D341Med (cell line): ENCODE results near the gene ZNF213.
"Not testable (repeated sequence)": the region's sequence is repeated elsewhere in the genome, so short reads cannot be mapped to it uniquely, and the experiment has no call there.

Experiments used
- DNase-seq: peaks from one replicate; pipeline ENCODE4 v3.0.0; 2012; ENCODE audit warnings: low spot score

The ZNF213 gene

DNA sequence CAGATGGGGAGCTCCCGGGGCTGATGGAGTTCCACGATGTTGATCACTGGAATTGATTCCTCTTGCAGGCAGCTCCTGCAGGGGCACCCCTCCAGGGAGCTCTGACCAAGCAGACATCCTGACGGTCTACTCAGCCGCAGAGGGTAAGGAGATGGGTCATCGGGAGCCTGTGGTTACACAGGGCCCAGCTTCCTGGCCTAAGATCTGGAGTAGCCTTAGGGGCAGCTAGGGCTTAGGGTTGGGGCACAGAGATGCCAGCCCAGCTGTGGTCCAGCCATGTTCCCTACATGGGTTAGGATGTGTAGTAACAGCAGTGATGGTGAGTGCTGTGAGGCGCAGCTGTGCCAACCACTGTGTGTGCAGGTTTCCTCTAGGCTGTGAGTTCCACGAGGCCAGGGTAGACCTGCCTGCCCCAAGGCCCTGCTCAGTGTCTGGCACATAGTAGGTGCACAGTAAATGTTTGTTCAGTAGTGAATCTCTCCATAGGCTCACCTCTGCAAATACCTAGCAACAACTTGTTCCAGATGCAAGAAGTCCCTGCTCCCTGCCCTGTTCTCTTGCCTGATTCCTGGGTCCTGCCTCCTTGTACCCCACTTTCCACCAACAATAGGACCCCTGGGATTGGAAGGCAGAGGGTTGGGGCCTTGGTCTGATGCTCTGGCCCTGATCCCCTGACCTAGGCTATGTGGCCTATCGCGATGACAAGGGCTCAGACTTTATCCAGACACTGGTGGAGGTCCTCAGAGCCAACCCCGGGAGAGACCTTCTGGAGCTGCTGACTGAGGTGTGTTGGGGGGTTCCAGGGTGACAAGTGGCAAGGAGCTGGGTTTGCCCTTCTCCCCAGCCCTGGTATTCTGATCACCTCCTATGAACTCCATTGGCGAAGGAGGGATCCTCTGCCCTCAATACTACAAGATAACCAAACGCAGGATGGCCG is 13.7 kb downstream of the ZNF213 start:
- no peak for DNase-seq

DNA sequence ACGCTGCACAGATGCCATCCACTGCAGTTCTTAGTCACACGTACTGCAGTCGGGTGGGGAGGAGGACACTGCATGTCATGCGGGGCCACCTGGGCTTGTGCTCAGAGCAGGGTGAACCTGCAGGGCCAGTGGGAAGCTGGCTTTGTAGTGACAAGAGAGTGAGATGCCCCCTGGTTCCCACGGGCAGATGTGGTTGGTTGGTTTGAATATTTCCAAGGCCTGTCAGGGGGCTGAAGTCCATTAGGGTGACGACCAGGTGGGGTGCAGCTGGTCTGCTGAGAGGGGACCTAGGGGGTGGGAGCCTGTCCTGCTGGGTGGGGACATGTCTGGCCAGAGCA is 14.3 kb downstream of the ZNF213 start:
- no peak for DNase-seq

DNA sequence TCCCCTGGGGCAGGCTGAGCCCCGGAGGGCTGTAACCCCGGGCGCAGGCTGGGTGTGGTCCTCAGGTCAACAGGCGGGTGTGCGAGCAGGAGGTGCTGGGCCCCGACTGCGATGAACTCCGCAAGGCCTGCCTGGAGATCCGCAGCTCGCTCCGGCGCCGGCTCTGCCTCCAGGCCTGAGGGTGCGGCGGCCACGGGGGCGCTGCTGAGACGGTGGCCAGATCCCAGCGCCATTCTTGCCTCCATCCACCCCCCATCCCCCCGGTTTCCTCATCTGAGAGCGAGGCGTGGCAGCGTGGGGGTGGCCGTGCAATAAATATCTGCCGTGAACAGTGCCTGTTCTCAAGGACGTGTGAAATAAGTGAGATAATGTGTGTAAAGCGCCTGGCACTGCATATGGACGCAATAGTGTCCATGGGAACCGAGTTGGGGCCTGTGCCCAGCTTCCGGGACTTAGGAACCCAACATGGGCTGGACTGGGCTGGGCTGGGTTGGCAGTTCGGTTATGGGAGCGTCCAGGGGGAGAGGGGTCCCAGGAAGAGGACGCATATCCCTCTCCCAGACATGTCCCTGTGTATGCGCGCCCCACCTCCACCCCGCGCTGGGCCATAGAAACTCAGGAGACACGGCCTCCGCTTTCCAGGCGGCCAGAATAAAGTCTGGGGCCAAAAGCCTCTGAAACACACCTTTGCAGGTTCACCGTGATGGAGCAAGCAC is 15.0 kb downstream of the ZNF213 start:
- peak; percentile 65 for DNase-seq

DNA sequence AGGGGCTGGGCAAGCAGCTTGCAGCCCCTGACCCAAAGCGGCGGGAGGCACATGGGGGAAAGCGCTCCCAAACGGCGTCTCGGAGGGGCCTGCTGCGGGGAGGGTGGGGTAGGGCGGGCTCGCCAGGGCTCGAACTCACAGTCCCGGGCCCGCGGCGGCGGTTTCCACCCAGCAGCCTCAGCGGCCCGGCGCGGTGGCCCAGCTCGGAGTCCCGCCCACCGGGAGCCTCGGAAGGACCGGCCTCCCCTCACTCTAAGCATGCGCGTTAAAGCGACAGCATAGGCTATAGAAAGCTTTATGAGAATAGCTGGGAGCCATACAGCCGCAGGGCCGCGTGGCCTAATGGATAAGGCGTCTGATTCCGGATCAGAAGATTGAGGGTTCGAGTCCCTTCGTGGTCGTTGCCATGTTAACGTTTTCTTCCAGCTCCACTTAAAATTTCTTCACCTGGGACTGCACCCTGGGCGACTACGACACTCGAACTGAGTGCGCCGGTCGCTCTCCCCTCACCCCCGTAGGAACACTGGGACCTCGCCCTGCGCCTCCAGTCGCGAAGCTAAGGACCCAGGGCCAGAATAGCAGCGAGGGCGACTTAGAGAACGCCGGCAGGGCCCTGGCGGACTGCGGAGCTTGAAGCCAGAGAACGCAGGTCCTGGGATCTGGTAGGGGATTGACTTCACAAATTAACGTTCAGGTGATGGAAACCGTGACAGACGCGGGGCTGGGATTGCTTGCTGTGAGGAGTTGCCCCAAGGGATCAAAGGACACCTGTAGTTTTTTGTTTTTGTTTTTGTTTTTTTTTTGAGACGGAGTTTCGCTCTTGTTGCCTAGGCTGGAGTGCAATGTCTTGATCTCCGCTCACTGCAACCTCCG is 15.8 kb downstream of the ZNF213 start:
- peak; percentile 96 for DNase-seq

DNA sequence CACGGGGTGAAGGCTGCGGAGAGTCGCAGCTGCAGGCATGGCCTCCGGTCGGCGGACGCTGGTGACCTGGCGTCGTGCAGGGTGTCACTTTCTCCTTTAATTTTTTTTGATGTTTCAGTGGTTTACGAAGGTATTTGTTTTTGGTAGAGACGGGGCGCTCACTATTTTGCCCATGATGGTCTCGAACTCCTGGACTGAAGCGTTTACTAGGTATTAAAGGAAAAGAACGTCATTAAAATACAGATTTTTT is 17.1 kb downstream of the ZNF213 start:
- DNase-seq: peak; percentile 40

DNA sequence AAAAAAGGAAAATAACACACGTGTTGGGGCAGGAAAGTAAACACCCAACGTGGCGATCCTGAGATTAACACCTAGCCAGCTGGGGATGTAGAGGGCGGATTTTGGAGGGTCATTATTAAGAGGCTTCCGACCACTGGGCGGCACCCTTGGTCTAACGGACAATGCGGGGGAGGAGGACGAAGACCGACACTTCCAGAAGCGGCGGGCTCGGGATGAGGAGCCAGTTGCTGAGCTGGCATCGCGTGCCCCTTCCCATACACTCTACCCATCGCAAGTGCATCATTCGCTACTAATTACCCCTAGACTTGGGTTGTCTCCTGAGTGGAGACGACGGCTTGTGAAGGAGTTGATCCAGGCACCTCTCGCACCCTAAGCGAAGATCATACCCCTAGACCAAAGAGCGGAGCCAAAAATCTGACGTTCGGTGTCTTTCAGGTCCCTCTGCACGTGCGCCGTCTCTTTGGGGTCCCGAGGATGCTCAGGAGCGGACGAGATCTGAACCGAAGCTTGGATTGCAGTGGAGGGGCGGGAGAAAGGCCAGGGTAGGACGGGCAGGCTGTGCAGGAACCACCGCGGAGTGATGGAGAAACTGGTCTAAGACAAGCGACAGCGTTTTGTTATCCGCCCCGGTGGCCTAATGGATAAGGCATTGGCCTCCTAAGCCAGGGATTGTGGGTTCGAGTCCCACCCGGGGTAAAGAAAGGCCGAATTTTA is 17.6 kb downstream of the ZNF213 start:
- peak; percentile 77 for DNase-seq

DNA sequence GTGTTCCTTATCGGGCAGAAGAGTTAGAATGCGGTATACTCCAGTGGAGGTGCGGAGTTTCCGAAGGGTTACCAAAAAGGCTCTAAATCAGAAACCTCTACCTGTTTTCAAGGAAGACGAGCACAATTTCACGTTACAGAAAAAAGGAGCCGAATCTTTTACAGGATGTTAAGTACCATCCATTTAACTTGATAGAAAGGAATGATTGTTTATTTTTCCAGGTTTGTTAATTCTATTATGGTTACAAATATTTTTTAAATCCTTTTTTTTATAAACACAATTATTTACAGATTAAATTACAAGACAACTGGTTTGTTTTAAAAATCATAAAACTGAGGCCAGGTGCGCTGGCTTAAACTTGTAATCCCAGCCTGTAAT is 18.2 kb downstream of the ZNF213 start:
- no peak for DNase-seq

DNA sequence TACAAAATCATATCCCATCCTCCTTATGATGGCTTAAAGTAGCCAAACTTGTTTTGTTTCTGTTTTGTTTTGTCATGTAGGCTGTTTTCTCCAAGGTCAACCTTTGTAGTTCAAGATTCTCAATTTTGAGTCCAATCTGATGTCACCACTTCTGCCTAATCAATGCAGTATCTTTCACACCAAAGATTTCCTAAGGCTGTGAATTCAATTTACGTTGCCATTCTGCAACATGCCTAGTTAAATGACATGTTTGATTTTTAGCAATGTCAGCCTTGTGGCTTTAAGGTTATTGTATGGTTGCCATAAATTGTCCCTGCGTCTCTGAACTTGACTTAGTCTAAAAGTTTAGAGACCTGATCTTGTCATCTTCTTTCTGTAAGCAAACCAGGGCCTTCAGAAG is 20.4 kb downstream of the ZNF213 start:
- DNase-seq: no peak

DNA sequence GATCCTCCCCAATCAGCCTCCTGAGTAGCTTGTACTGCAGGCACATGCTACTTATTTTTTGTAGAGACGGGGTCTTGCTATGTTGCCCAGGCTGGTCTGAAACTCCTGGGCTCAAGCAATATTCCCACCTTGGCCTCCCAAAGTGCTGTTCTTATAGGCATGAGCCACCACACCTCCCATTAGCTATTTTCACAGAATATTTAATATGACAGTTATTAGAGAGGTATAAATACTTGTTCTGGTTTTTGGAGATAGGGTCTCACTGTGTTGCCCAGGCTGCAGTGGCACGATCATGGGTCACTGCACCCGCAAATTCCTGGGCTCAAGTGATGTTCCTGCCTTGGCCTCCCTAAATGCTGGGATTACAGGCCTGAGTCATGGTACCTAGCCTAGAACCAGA is 21.1 kb downstream of the ZNF213 start:
- no peak for DNase-seq

DNA sequence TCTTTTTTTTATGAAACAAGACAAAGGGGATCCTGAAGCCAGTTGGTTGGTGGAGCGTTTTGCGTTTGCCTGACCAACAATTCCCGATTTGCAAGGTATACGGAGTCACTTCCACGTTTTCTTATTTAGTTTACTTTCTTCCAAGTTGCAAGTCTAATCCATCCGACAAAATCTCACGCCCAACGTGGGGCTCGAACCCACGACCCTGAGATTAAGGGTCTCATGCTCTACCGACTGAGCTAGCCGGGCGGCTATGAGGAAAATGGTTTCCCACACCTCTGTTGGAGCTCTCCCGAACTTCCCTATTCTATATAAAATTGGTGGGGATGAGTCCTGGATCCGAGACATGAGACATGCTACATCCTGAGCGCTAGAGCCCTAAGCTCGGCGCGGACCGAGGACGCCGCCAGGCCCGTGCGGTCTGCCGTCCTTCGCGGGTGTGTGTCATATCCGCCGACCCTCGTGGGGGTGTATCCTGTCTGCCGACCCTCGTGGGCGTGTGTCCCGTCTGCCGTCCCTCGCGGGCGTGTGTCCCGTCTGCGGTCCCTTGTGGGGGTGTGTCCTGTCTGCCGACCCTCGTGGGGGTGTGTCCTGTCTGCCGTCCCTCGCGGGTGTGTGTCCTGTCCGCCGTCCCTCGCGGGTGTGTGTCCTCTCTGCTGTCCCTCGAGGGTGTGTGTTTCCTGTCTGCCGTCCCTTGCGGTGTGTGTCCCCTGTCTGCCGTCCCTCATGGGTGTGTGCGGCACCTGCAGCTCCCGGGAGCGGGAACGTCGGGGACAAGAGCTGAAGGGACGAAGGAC is 22.6 kb downstream of the ZNF213 start:
- peak; percentile 55 for DNase-seq

DNA sequence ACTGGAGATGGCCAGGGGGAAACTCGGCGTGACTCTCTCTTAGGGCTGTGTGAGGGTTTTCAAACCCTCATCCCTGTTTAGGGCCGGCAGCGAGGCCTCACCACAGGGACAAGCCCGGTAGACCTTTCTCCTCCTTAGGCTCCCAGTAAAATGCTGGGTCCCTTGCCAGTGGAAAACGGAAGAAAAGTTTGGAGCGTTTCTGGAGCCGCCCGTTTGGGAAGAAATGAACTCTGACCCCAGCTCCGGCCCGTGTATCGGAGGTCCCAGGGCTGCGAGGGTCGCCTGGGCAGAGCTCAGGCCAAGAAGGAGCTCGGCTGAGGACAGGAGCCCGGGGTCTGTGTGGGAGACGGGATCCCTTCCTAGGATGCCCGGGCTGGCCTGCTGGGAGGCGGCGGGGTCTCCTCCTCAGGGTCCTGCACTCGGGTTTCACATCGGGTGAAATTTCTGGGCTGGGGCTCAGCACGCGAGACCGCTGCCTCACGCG is 23.2 kb downstream of the ZNF213 start:
- no peak for DNase-seq

DNA sequence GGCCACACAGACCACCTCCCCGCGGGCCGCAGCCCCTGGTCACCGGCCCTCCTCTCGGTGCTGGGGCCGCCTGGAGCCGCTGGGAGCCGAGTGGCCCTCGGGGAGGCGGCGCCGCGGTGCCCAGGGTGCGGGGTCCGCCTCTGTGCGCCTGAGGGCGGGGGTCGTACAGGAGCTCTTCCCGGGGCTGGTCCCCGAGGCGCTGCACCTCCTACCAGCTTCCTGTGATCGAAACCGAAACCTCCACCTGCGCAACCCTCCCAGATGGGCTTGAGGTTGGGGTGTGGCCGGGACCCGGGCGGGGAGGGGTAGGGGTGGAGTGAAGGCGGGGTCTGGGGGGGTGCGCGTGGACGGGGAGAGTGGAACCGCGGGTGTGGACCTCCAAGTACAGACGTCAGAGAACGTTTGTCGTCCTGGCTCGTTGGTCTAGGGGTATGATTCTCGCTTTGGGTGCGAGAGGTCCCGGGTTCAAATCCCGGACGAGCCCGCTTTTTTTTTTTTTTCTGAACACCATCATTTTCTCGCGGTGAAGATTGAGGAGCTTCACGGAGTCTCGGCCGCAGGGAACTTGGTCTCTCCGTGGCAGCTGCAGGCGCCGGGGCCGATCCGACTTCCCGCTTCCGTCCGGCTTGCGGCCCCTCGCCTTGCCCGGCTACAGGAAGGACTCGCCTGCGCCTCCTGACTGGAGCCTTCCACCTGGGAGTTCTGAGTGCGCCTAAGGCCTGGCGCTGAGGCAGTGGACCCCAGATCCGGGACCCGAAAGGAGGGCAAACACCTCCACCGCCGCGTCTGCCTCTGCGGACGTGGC is 23.9 kb downstream of the ZNF213 start:
- peak; percentile 89 for DNase-seq

DNA sequence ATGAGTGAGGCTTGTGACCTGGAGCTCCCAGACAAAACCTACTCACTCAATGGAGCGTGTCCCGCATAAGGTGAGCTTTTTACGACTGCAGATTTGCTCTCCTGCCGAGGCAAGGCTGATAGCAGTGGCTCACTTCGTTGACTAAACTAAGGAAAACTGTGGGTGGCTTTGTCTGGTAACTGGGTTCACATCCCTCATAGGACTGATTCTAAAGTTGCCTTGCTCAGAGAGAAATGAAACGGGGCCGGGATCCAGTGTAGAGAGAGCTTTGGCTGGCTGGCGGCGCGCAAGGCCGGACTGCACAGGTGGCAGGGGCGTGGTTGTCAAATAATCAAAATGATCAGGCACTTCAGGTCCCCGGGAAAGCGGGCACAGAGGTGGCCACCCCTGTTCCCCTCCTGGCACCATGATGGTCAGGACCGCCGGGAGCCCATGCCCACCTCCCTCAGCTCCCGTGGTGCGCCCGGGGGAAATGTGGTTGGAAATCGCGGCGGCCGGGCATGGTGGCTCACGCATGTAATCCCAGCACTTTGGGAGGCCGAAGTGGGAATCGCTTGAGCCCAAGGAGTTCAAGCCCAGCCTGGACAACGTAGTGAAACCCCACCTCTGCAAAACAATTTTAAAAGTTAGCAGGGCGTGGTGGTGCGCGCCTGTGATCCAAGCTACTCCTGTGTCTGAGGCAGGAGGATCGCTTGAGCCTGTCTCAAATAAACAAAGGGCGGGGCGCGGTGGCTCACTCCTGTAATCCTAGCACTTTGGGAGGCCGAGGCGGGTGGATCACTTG is 26.6 kb downstream of the ZNF213 start:
- DNase-seq: no peak

DNA sequence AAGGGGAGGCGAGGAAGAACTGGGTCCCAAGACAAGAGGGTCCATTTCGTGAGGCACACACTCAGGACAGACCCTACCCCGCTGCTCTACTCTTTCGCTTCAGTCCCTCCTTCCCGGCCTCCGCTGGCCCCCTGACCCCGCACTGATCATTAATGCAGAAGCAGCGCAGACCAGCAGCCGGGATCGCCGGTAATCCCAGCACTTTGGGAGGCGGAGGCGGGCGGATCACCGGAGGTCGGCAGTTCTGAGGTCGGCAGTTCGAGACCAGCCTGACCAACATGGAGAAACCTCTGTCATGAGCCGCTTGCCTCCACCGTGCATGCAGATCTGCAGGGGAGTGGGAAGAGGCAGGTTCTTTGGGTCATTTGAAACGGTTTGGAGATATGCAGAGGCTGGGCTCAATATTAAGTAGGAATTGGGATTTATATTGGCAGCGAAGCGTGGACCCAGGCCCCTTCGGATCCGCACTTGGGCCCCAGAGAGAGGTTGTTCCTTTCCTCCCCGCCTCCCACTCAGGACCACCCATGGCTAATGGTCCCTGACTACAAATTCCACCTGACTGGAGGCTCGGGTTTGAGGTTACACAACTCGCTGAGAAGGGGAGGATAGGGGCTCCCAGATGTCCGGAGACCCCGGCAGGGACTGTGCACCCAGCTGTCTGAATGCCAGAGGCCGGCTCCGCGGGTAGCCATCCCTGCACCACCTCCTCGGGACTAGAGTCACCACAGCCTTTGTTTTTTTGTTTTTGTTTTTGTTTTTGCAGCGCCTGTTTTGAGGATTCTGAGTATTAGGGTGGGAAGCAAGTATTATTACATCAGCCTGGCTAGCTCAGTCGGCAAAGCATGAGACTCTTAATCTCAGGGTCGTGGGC is 29.5 kb downstream of the ZNF213 start:
- DNase-seq: no peak

DNA sequence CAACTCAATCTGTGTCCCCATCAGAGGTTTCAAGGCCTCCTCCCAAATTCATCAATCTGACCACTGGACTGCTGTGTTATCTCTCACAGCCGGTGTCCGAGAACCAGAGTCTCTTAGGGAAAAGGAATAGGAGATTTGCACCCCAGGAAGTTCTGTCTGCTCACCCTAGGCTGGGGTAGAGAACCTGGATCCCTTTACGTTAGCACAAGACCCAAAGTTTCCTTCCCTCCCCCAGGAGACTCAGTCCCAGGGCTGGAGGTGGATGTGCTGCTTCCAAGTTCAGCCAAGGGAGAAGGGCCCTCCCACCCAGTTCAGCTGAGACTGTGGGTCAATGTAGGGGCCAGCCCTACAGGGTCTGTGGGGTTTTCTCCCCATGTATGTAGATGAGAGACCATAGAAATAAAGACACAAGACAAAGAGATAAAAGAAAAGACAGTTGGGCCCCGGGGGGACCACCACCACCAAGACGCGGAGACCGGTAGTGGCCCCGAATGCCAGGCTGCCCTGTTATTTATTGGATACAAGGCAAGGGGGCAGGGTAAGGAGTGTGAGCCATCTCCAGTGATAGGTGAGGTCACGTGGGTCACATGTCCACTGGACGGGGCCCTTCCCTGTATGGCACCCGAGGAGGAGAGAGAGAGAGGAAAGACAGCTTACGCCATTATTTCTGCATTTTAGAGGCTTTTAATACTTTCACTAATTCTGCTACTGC is 30.4 kb downstream of the ZNF213 start:
- DNase-seq: no peak

DNA sequence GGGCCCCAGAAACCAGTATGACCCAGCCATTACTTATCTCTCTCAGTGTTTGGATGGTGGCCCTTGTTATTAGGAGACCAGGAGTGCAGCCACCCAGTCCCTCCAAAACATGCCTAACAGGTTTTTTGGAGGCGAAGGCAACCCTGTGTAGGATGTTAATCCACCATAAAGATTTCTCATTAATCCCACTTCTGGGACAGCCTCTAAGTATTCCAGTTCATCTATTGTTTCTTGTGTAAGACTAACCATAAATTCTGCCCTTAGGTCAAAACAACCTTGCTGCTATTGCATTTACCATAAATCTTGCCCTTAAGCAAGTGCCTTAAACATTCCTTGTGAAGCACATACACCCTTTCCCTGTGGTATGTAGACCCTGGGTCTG is 31.7 kb downstream of the ZNF213 start:
- no peak for DNase-seq

DNA sequence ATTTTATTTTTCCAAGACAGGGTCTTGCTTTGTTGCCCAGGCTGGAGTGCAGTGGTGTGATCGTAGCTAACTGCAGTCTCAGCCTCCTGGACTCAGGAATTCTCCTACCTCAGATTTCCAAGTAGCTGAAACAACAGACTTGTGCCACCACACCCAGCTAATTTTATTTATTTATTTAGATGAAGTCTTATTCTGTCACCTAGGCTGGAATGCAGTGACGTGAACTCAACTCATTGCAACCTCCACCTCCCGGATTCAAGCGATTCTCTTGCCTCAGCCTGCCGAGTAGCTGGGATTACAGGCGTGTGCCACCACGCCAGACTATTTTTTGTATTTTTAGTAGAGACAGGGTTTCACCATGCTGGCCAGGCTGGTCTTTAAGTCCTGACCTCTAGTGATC is 33.9 kb downstream of the ZNF213 start:
- not testable (repeated sequence) for DNase-seq
